Activated naive CD4-positive, alpha-beta T cell treated with anti-CD3 and anti-CD28 coated beads for 36 hours (primary cell): ENCODE measurements around the gene CTSH. TPM values are rescaled to one million over a fixed set of nuclear protein-coding genes. Genes with fewer than 3 reads are reported as not detected.
A peak's percentile ranks its signal among the peaks of the same experiment; 100 is the strongest.
"Not testable (repeated sequence)": the region's sequence is repeated elsewhere in the genome, so short reads cannot be mapped to it uniquely, and the experiment has no call there.

ENCODE experiments used
- CTCF ChIA-PET: fragments of 350-600 bp; sonication (Branson Sonifier 250); formaldehyde crosslinking; loops from one replicate; lab custom pipeline; 2021; ENCODE audit warnings: antibody characterized with exemption; lab: Charles Lee
- DNase-seq: peaks from one replicate; pipeline ENCODE4 v3.0.0-alpha.2; 2020
- H3K27ac Mint-ChIP-seq: one replicate; pipeline ENCODE4 v1.8.0; 2021; ENCODE audit warnings: mild to moderate bottlenecking, mixed read lengths
- H3K27me3 Mint-ChIP-seq: one replicate; pipeline ENCODE4 v1.8.0; 2021; ENCODE audit warnings: low read depth, mixed read lengths
- H3K36me3 Mint-ChIP-seq: one replicate; pipeline ENCODE4 v1.8.0; 2021; ENCODE audit warnings: low read depth, mixed read lengths
- H3K4me1 Mint-ChIP-seq: one replicate; pipeline ENCODE4 v1.8.0; 2021; ENCODE audit warnings: low read depth, mixed read lengths
- H3K4me3 Mint-ChIP-seq: one replicate; pipeline ENCODE4 v1.8.0; 2021; ENCODE audit warnings: mild to moderate bottlenecking, moderate library complexity, mixed read lengths
- H3K9me3 Mint-ChIP-seq: one replicate; pipeline ENCODE4 v1.8.0; 2021; ENCODE audit warnings: mixed read lengths
- intact Hi-C: fragments of 100-400 bp; cut with micrococcal nuclease; formaldehyde crosslinking; loops from one replicate; pipeline ENCODE4 v1.15.1; 2023
- total RNA-seq, 2 experiments: library from RNA; stranded (reverse); gene quantifications; one replicate each; pipeline ENCODE4 v1.2.3, GENCODE V29; 2021

Gene CTSH
- total RNA-seq, 2 experiments from 2014 or later = 4.7 to 5.1 TPM

- H3K4me1 Mint-ChIP-seq = peaks cover 19% of the 10 kb centered on the region
- not testable (repeated sequence) for H3K27me3 Mint-ChIP-seq, H3K9me3 Mint-ChIP-seq, DNase-seq
- peaks cover 18% of the 10 kb centered on the region for H3K36me3 Mint-ChIP-seq
- CTCF ChIA-PET = interaction anchor here (0.6 to 1.3 kb wide), 3 partner anchors 12 to 215 kb away, joined by 3 to 4 read pairs (median 4); no protein-coding TSS in a partner anchor
- peak overlapping the region; percentile 71 for H3K4me3 Mint-ChIP-seq
- intact Hi-C loops = loop anchor here (2.0 to 5.0 kb wide), 4 partner anchors 109 to 1095 kb away; partner anchors contain the start of genes IREB2 and PSMA4
- H3K27ac Mint-ChIP-seq = peak overlapping the region; percentile 82
These were observed 73.2 kb downstream of the CTSH start for GRCh38 chr15:78871483-78872127.

Other genes with a start within 250 kb of the CTSH start
- under 1 TPM; 0.07 to 0.10 TPM for gene ADAMTS7, start 133.6 kb downstream of the CTSH start, total RNA-seq
- gene MORF4L1, start 72.2 kb downstream of the CTSH start, total RNA-seq = 100 to 1,000 TPM; 299 to 338 TPM
- not detected for gene RASGRF1, start 145.7 kb upstream of the CTSH start, total RNA-seq